K562 treated with DMSO at 1 percent for 48 hours (cell line): Measurements from ENCODE around the gene TMEM145. TPM values are rescaled to one million over a fixed set of nuclear protein-coding genes. Genes with fewer than 3 reads are reported as not detected.

ENCODE experiments used
- total RNA-seq: library from RNA; unstranded; fragments of 300-600 nt; gene quantifications from 2 replicates; pipeline ENCODE4 v1.2.3, GENCODE V29; 2022; ENCODE audit warnings: low replicate concordance; ENCODE audit errors: extremely low read depth

TMEM145 gene
- total RNA-seq = not detected in 2 replicates

GRCh38 chr19:42313096-42313839 is at the start of gene TMEM145:
Gene TMEM145, plus strand, starts transcription at chr19:42313309. Its CDS starts 68 bp downstream, at chr19:42313377.

DNA sequence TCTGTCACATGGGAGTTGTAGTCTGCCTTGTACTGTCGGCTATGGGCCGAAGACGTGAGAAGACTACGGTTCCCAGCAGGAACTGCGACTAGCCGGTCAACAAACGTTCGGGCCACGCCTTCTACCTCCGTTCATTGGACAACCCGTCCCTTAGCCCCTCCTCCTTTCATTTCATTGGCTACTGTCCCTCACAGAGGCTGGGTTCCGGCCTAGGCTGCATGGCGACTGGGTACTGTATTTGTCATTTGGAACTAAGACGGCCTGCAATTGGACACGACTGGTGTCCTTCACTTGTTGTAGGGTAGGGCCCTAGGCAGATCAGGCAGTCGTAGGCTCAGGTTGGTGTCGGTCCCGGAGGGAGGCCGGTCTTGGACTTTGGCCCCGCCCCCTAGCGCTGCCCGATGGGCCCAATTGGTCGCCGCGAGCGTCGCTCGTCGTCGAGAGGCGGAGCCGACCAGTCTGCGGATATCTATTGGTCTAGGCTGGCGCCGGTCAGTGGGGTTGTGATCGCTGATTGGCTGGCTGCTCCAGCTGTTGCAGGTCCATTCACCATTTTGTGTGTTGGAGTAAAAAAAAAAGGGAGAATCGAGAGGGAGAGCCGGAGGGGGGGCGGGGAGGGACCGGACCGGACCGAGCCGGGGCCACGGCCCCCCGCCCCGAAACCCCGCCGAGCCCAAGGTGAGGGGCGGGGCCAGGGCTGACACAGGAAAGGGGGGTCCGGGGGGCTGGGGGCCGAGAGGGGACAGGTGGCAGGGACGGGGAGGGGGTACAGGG is 44.2 kb upstream of the TMEM145 start, which contains the start of gene CIC:
Gene CIC (plus strand): TSS at position 549 of the 774 bp plus-strand sequence. CDS start 2,532 bp downstream, outside the sequence.

GRCh38 chr19:42301646-42302203 is 11.4 kb upstream of the TMEM145 start, which contains the start of gene PRR19:
Gene PRR19, plus strand, starts transcription at chr19:42302132. Its CDS starts 7,453 bp downstream, at chr19:42309585.

DNA sequence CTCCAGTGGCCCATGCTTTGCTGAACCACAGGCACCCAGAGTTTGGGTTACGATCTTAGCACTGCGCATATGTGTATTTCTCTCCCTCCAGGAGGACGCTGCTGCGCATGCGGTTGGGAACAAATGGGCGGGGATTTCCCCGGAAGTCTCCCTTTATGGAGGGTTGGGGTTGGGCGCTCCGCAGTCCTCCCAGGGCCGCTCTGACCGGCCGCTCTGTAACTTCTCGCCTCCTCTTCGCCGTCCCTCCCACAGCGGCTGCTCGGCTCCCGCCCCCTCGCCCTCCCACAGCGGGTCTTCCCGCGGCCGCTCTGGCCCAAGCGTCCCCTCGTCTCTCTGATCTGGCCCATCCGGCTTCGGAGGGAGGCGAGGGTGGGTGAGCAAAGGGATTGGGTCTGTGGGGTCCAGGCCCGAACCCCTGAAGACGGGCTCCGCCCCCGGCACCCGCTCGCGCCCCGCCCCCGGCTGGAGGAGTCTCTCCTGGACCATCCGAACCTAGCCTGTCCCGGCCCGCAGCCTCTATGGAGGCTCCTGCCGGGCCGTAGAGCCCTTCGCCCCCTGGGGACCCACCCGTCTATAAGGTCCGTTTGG is 12.3 kb downstream of the TMEM145 start, which contains the start of gene MEGF8:
Gene MEGF8 (plus strand): TSS at position 328 of the 588 bp plus-strand sequence. CDS start 609 bp downstream, outside the sequence.

Other genes with a start within 250 kb of the TMEM145 start
- not detected in 2 replicates for gene GRIK5, start 243.1 kb upstream of the TMEM145 start, total RNA-seq
- gene ZNF574, start 237.1 kb upstream of the TMEM145 start, total RNA-seq = not detected in 2 replicates
- gene POU2F2, start 180.9 kb upstream of the TMEM145 start, total RNA-seq = not detected in 2 replicates
- not detected in 2 replicates for gene DEDD2, start 95.6 kb upstream of the TMEM145 start, total RNA-seq
- gene ZNF526, start 93.0 kb upstream of the TMEM145 start, total RNA-seq = not detected in 2 replicates
- not detected in 2 replicates for gene GSK3A, start 70.7 kb upstream of the TMEM145 start, total RNA-seq
- not detected in 2 replicates for gene ERF, start 58.2 kb upstream of the TMEM145 start, total RNA-seq
- gene CIC, start 44.1 kb upstream of the TMEM145 start, total RNA-seq = not detected in 2 replicates
- gene PRR19, start 11.2 kb upstream of the TMEM145 start, total RNA-seq = not detected in 2 replicates
- not detected in 2 replicates for gene PAFAH1B3, start 10.7 kb upstream of the TMEM145 start, total RNA-seq
- gene MEGF8, start 12.3 kb downstream of the TMEM145 start, total RNA-seq = not detected in 2 replicates
- gene CNFN, start 77.0 kb downstream of the TMEM145 start, total RNA-seq = not detected in 2 replicates
- gene LIPE, start 114.1 kb downstream of the TMEM145 start, total RNA-seq = not detected in 2 replicates
- gene CXCL17, start 129.6 kb downstream of the TMEM145 start, total RNA-seq = not detected in 2 replicates
- gene CEACAM1, start 215.2 kb downstream of the TMEM145 start, total RNA-seq = not detected in 2 replicates